NCI-H2029 treated with DMSO at 0.1 percent for 48 hours (cell line): ENCODE measurements around the gene P3R3URF.

Experiments used
- DNase-seq: peaks from one replicate; lab custom pipeline; 2025; lab: John Stamatoyannopoulos, UW

Gene P3R3URF

GRCh38 chr1:46193984-46194570 lies 17.8 kb upstream of the P3R3URF start:
- no peak for DNase-seq

GRCh38 chr1:46193285-46193684 lies 17.0 kb upstream of the P3R3URF start:
- DNase-seq: no peak

- DNase-seq: no peak
Measured at GRCh38 chr1:46192171-46192570, 15.9 kb upstream of the P3R3URF start.

- DNase-seq: no peak
Measured at GRCh38 chr1:46191033-46191701, 14.9 kb upstream of the P3R3URF start.

GRCh38 chr1:46190539-46190938 lies 14.3 kb upstream of the P3R3URF start:
- DNase-seq: no peak

GRCh38 chr1:46188295-46189030 lies 12.2 kb upstream of the P3R3URF start:
- DNase-seq: no peak

GRCh38 chr1:46187106-46187869 lies 11.0 kb upstream of the P3R3URF start:
- peak; percentile 96 for DNase-seq

GRCh38 chr1:46186076-46186475 lies 9.8 kb upstream of the P3R3URF start:
- DNase-seq: no peak

- no peak for DNase-seq
Measured at GRCh38 chr1:46184920-46185658, 8.8 kb upstream of the P3R3URF start.

GRCh38 chr1:46183926-46184557 lies 7.8 kb upstream of the P3R3URF start:
- DNase-seq: no peak

- peak; percentile 99 for DNase-seq
Measured at GRCh38 chr1:46183079-46183847, 7.0 kb upstream of the P3R3URF start.

- DNase-seq: peak; percentile 73
Measured at GRCh38 chr1:46181343-46182260, 5.3 kb upstream of the P3R3URF start.

- peak; percentile 91 for DNase-seq
Measured at GRCh38 chr1:46180082-46180616, 3.9 kb upstream of the P3R3URF start.

- DNase-seq: peak; percentile 99
Measured at GRCh38 chr1:46179138-46180081, 3.1 kb upstream of the P3R3URF start.

GRCh38 chr1:46175243-46175642 lies 1.0 kb downstream of the P3R3URF start:
- DNase-seq: no peak

GRCh38 chr1:46174448-46175231 lies 1.6 kb downstream of the P3R3URF start, which contains the start of gene TSPAN1:
TSS of gene TSPAN1 (plus strand) at chr1:46175087. CDS start at chr1:46181108, 6,021 bp downstream.
- DNase-seq: no peak

- DNase-seq: no peak
Measured at GRCh38 chr1:46173361-46173856, 2.9 kb downstream of the P3R3URF start.
